ENCODE data around the gene AGAP2. TPM values are rescaled to one million over a fixed set of nuclear protein-coding genes. Genes with fewer than 3 reads are reported as not detected.

Gene AGAP2
- total and polyA plus RNA-seq, 2 of the 8 experiments (the other 6 are each of a cell fraction or from before 2014, with no cell fraction given): 1.5 TPM

DNA sequence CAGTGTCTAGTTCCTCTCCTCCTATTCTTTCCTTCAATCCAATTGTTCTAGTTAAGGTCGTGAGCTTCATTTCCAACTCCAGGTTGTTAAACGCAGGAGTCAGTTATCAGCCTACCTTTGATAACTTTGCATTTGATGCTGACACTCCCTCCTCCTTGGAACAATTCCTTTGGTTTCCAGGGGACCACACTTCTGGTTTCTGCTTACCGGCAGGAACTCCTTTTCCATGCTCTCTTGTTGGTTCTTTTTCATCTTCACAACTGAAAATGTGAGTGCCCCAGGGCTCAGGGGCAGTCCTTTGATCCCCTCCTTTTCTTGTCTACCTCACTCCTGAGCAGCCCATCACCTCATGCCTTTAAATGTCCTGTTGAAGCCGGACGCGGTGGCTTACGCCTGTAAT lies 38.8 kb upstream of the AGAP2 start (continued):
- TF ChIP-seq TEAD4 (IDR thresholded peaks at IDR 0.05; ENCODE audit: low read depth, low read length) (no peak), CEBPB (IDR thresholded peaks at IDR 0.05; ENCODE audit: low read depth, low read length) (no peak), POLR2A (IDR thresholded peaks at IDR 0.05; ENCODE audit: control extremely low read depth in 1 of 2, low read depth in 2 of 2, low read length in 2 of 2) (no peak), MAFK (IDR thresholded peaks at IDR 0.05; ENCODE audit: low read depth, low read length) (no peak), KDM1A (IDR thresholded peaks at IDR 0.05; ENCODE audit: borderline replicate concordance, low read length) (no peak), NRF1 (IDR thresholded peaks at IDR 0.05; ENCODE audit: low read depth, low read length) (no peak), CHD2 (IDR thresholded peaks at IDR 0.05; ENCODE audit: low read length) (no peak)
